ENCODE measurements around the gene HIRIP3. TPM values are rescaled to one million over a fixed set of nuclear protein-coding genes. Genes with fewer than 3 reads are reported as not detected.

Gene HIRIP3
- total and polyA plus RNA-seq, 2 of the 4 experiments (the other 2 are of a cell fraction) = 5.0 to 10.5 TPM

GRCh38 chr16:30018731-30019158 lies 23.3 kb upstream of the HIRIP3 start:
- Histone ChIP-seq H3K4me3 (ENCODE audit: insufficient read depth, low read depth, low read length) (no peak overlapping the region), H3K4ac (ENCODE audit: low read depth, low read length) (no peak overlapping the region), H2AK5ac (ENCODE audit: low read depth, low read length) (no peak overlapping the region), H2BK120ac (ENCODE audit: low read depth, low read length) (no peak overlapping the region), H3K4me1 (ENCODE audit: control insufficient read depth, insufficient read depth, low read length) (no peaks in the 10 kb centered on the region), H2BK15ac (ENCODE audit: low read depth, low read length) (no peak overlapping the region), H3K4me2 (ENCODE audit: low read depth, low read length) (no peak overlapping the region), H3K18ac (ENCODE audit: low read depth, low read length) (no peak overlapping the region), H3K27ac (ENCODE audit: insufficient read depth, low read length) (no peak overlapping the region), H2AFZ (replicated peaks; ENCODE audit: low read length, poor library complexity) (no peak overlapping the region), H3K56ac (ENCODE audit: extremely low read depth, insufficient read depth, low read length) (no peak overlapping the region), H2AK9ac (replicated peaks; ENCODE audit: low read depth, low read length, poor library complexity) (no peak overlapping the region), H3K9me1 (ENCODE audit: insufficient read depth, low read length) (no peaks in the 10 kb centered on the region), H3K9ac (ENCODE audit: low read depth, low read length) (no peak overlapping the region), H3K36me3 (ENCODE audit: control insufficient read depth, insufficient read depth, low read length) (no peaks in the 10 kb centered on the region), H3K23ac (ENCODE audit: low read depth, low read length) (no peak overlapping the region), H3K14ac (replicated peaks; ENCODE audit: low read depth, low read length) (no peak overlapping the region), H3K9me3 (ENCODE audit: control insufficient read depth, insufficient read depth, low read length) (no peaks in the 10 kb centered on the region), H4K5ac (ENCODE audit: low read depth, low read length) (no peak overlapping the region), H4K20me1 (ENCODE audit: insufficient read depth, low read length) (no peaks in the 10 kb centered on the region), H4K8ac (ENCODE audit: low read depth in 2 of 2, low read length in 2 of 2) (no peak overlapping the region), H2BK5ac (ENCODE audit: low read depth, low read length, poor library complexity, severe bottlenecking) (no peak overlapping the region), H4K91ac (ENCODE audit: insufficient read depth, low read depth, low read length) (no peak overlapping the region), H3K27me3 (ENCODE audit: control insufficient read depth, insufficient read depth, low read length) (peaks cover 7% of the 10 kb centered on the region), H2BK20ac (ENCODE audit: low read depth, low read length) (no peak overlapping the region), H3K79me1 (ENCODE audit: low read depth in 1 of 2, low read length in 2 of 2) (no peaks in the 10 kb centered on the region)
- BruUV-seq (replicated peaks) = no TSS peak
- ATAC-seq (ENCODE audit: low read depth) (no peak), DNase-seq (peak; percentile 40)
- TF ChIP-seq POLR2A (IDR thresholded peaks at IDR 0.05; ENCODE audit: low read depth, low read length) = no peak
- TF ChIP-seq NFE2L2 (IDR thresholded peaks at IDR 0.05; ENCODE audit: low read depth, low read length) = no peak
- no peak for TF ChIP-seq FOS (IDR thresholded peaks at IDR 0.05; ENCODE audit: low read depth, low read length)
- no peak for TF ChIP-seq CTCF (conservative IDR thresholded peaks at IDR 0.05; ENCODE audit: low read depth, low read length)
- no peak for TF ChIP-seq CEBPB (IDR thresholded peaks at IDR 0.05; ENCODE audit: low read depth, low read length)
- no peak for TF ChIP-seq BHLHE40 (IDR thresholded peaks at IDR 0.05; ENCODE audit: low read depth, low read length)
- TF ChIP-seq RAD21 (IDR thresholded peaks at IDR 0.05; ENCODE audit: low read length) = no peak
- TF ChIP-seq MAZ (IDR thresholded peaks at IDR 0.05; ENCODE audit: borderline replicate concordance, low read depth, low read length) = no peak
- TF ChIP-seq RCOR1 (IDR thresholded peaks at IDR 0.05; ENCODE audit: insufficient replicate concordance, low read length) = no peak
- no peak for TF ChIP-seq USF2 (IDR thresholded peaks at IDR 0.05; ENCODE audit: low read depth, low read length)
- TF ChIP-seq MAFK (IDR thresholded peaks at IDR 0.05; ENCODE audit: low read depth, low read length) = no peak
- dilution Hi-C loops (cut with HindIII; ENCODE audit: low sequenced_read_pairs, unreplicated experiment) = no loop called here
- 44% methylated on average over 3 of the region's 4 CpGs; no CpG with 5 or more reads in 1 of the 2 experiments for WGBS, 2 experiments (ENCODE audit: extremely low coverage in 2 of 2, insufficient read length in 1 of 2)
- CTCF ChIA-PET = no interaction called here
- POLR2A ChIA-PET (ENCODE audit: unreplicated experiment) = no interaction called here
- in situ Hi-C loops (cut with MboI; ENCODE audit: low sequenced_read_pairs) = no loop called here
- intact Hi-C loops (cut with micrococcal nuclease) = no loop called here
